Naive thymus-derived CD8-positive, alpha-beta T cell (primary cell): ENCODE results near the gene MMP23B. TPM values are rescaled to one million over a fixed set of nuclear protein-coding genes. Genes with fewer than 3 reads are reported as not detected.
"Not testable (repeated sequence)": the region's sequence is repeated elsewhere in the genome, so short reads cannot be mapped to it uniquely, and the experiment has no call there.

Experiments
- ATAC-seq, 2 donors: fragments of 150-1000 bp; cut with Tn5 transposase in 1 of 2; sonication (Bioruptor Pico), chemical (Tn5 transposase) in 1 of 2; 1 replicate in 1 of 2; 2 replicates in 1 of 2; pipeline ENCODE4 v1.10.0; 2021; ENCODE audit warnings: mild to moderate bottlenecking in 2 of 2, moderate library complexity in 2 of 2
- POLR2A ChIA-PET: fragments of 350-600 bp; sonication (Branson Sonifier 250); formaldehyde crosslinking; loops from one replicate; lab custom pipeline; 2021; ENCODE audit warnings: antibody characterized with exemption; lab: Charles Lee
- DNase-seq, 10 donors: peaks; one replicate each; pipeline versions ENCODE4 v3.0.0 to v3.0.0-alpha.2; 2020 to 2022
- H3K27ac Mint-ChIP-seq, 10 donors: one replicate each; pipeline ENCODE4 v1.8.0; 2020 to 2022; ENCODE audit warnings: mild to moderate bottlenecking in 10 of 10, mixed read lengths in 10 of 10, moderate library complexity in 4 of 10, inconsistent platforms in 1 of 10
- H3K27me3 Mint-ChIP-seq, 5 donors: one replicate each; pipeline ENCODE4 v1.8.0; 2021 to 2022; ENCODE audit warnings: mixed read lengths in 5 of 5
- H3K36me3 Mint-ChIP-seq, 3 donors: one replicate each; pipeline ENCODE4 v1.8.0; 2020 to 2022; ENCODE audit warnings: mixed read lengths in 3 of 3, mild to moderate bottlenecking in 2 of 3, inconsistent platforms in 1 of 3
- H3K4me1 Mint-ChIP-seq, 4 donors: one replicate each; pipeline ENCODE4 v1.8.0; 2021 to 2022; ENCODE audit warnings: mixed read lengths in 4 of 4
- H3K4me3 Mint-ChIP-seq, 10 donors: one replicate each; pipeline ENCODE4 v1.8.0; 2020 to 2022; ENCODE audit warnings: mild to moderate bottlenecking in 10 of 10, mixed read lengths in 10 of 10, moderate library complexity in 6 of 10, inconsistent platforms in 1 of 10
- H3K9me3 Mint-ChIP-seq, 9 donors: one replicate each; pipeline ENCODE4 v1.8.0; 2020 to 2022; ENCODE audit warnings: mixed read lengths in 9 of 9, mild to moderate bottlenecking in 3 of 9, inconsistent platforms in 1 of 9, moderate library complexity in 1 of 9
- polyA plus RNA-seq, 3 donors: library from polyadenylated mRNA; unstranded; fragments of 300-500 nt; fragmentation: Illumina TruSeq; gene quantifications; one replicate each; pipeline ENCODE4 v1.2.3, GENCODE V29; 2021
- total RNA-seq, 8 experiments: library from RNA in 2 of 8; stranded (reverse) in 2 of 8; gene quantifications; one replicate each; pipeline ENCODE4 v1.2.3 and lab custom pipeline; 2021 to 2026

The MMP23B gene
- total and polyA plus RNA-seq, 5 experiments from 2014 or later, result 1.1 to 6.1 (median 3.0) TPM; not detected in 1

- H3K27me3 Mint-ChIP-seq, H3K4me3 Mint-ChIP-seq, DNase-seq, H3K4me1 Mint-ChIP-seq, H3K27ac Mint-ChIP-seq, H3K9me3 Mint-ChIP-seq, POLR2A ChIA-PET, ATAC-seq: not testable (repeated sequence)
- peaks cover 5 to 53% (median 10%) of the 10 kb centered on the region in 3 donors for H3K36me3 Mint-ChIP-seq
These were observed 14.4 kb downstream of the MMP23B start for GRCh38 chr1:1646326-1646725.

DNA sequence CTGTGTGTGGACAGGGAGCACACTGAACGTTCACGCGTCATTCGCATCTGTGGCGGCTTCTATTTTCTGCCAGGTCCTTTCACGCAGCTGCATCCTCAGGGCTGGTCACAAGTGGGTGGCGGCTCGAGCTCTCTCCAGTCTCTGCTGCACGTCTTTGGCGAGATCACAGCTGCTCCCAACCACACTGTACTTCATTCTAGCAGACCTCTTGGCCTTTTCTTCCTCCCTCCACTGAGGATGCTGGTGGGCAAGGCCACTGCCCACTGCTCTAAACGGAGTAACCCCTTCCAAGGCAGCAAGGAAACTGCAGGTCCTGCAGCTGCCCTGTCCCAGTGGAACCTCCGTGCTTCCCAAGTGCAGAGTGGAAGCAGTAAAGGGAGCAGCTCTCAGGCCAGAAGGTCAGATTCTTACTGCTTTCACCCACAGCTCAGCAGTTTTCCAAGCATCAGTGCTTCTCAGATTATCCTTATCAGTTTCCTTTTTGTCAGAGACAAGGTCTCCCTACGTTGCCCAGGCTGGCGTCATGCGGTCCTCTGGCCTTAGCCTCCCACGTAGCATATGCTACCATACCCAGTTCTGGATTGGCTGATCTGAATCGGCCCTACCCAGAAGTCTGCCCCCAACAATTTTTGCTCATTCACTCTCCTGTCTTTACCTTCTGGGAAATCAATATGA is 15.7 kb downstream of the MMP23B start:
- H3K27ac Mint-ChIP-seq, result peak overlapping the region in 4 of 10 donors; percentile 12 to 68 (median 42)
- H3K4me3 Mint-ChIP-seq, POLR2A ChIA-PET, H3K4me1 Mint-ChIP-seq, DNase-seq, H3K27me3 Mint-ChIP-seq, H3K9me3 Mint-ChIP-seq, ATAC-seq: not testable (repeated sequence)
- H3K36me3 Mint-ChIP-seq, result peaks cover 5 to 67% (median 16%) of the 10 kb centered on the region in 3 donors

- H3K36me3 Mint-ChIP-seq, result peaks cover 5 to 72% (median 16%) of the 10 kb centered on the region in 3 donors
- H3K27ac Mint-ChIP-seq, result peak overlapping the region in 4 of 10 donors; percentile 12 to 68 (median 42)
- DNase-seq, H3K4me3 Mint-ChIP-seq, H3K27me3 Mint-ChIP-seq, ATAC-seq, H3K4me1 Mint-ChIP-seq, H3K9me3 Mint-ChIP-seq, POLR2A ChIA-PET: not testable (repeated sequence)
These were observed 16.3 kb downstream of the MMP23B start for GRCh38 chr1:1648265-1648664.

- ATAC-seq (peak; percentile 91 to 96), DNase-seq (peak; percentile 89 to 100 (median 96))
- POLR2A ChIA-PET, result interaction anchor here (1.2 kb wide), 2 partner anchors 20 to 63 kb away, joined by 5 read pairs; no protein-coding TSS in a partner anchor
- Mint-ChIP-seq H3K4me3 (peak within 1 kb of the TSS; percentile 92 to 99 (median 96)), H3K36me3 (peaks cover 0 to 32% (median under 1%) of the 10 kb centered on the region in 3 donors), H3K27ac (peak within 1 kb of the TSS; percentile 97 to 100 (median 99)), H3K4me1 (peaks cover 0 to 19% (median 9%) of the 10 kb centered on the region in 4 donors)
- not testable (repeated sequence) for H3K9me3 Mint-ChIP-seq, H3K27me3 Mint-ChIP-seq
These were observed 26.9 kb downstream of the MMP23B start, which contains the start of gene CDK11B for GRCh38 chr1:1658583-1659549. Gene CDK11B, minus strand, starts transcription at chr1:1659004. Its CDS starts 1,519 bp downstream, at chr1:1657485.

DNA sequence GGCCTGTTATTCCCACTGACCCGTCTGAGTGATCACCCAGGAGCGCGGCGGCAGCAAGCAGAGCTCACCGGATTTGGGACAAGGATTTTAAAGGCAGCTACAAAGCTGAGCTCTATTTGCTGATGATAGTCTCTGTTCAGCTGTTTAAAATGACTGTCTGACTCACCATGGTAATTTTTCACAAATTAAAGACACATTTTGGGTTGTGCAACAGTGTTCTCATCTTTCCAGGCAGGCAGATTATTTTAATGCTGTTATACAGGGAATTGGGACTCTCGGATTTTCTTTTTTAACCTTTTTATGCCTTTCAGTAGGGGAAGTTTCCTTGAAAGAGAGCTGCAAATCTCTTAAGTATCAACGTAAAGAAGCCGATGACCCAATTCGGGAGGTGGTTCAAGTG is 30.4 kb downstream of the MMP23B start:
- Mint-ChIP-seq H3K36me3 (peaks cover 0 to 24% (median under 1%) of the 10 kb centered on the region in 3 donors), H3K4me1 (peaks cover 0 to 15% (median 5%) of the 10 kb centered on the region in 4 donors)
- H3K27me3 Mint-ChIP-seq, POLR2A ChIA-PET, DNase-seq, H3K4me3 Mint-ChIP-seq, ATAC-seq, H3K9me3 Mint-ChIP-seq, H3K27ac Mint-ChIP-seq: not testable (repeated sequence)

DNA sequence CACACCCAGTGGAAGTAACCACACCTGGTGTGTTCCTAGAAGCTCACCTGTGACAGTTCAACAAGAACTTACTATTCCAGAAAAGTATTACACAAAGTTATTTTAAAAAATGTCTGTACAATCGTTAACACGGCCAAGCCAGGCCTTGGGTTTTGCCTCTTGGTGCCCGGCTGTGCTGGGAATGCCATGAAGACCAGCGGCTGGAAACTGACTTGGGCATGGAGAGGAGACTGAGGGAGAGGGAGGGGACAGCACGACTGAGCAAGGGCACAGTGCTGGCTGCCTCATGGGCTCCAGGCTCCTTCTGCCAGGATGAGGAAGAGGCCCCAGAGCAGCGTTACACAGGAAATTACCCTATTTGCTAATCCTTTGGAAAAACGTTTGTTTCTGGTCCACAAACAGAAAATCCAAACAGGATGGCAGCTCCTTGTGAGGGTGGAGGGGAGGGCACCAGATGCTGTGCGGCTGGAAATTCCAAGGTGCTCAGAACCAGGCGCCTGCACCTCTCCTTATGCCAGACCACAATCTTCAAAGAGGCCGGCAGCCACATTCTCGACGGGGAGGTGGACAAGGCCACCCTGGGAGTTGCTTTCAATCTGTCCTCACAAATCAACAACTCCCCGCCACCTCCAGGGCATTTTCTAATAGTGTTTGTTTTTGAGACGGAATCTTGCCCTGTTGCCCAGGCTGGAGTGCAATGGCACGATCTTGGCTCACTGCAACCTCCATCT is 31.0 kb downstream of the MMP23B start:
- H3K9me3 Mint-ChIP-seq, POLR2A ChIA-PET, ATAC-seq, DNase-seq, H3K27me3 Mint-ChIP-seq: not testable (repeated sequence)
- Mint-ChIP-seq H3K27ac (peak overlapping the region in 3 of 10 donors; percentile 13 to 69 (median 40)), H3K4me1 (peaks cover 0 to 17% (median 7%) of the 10 kb centered on the region in 4 donors), H3K4me3 (peak overlapping the region in 1 of 10 donors; percentile 14), H3K36me3 (peaks cover 0 to 30% (median 3%) of the 10 kb centered on the region in 3 donors)

DNA sequence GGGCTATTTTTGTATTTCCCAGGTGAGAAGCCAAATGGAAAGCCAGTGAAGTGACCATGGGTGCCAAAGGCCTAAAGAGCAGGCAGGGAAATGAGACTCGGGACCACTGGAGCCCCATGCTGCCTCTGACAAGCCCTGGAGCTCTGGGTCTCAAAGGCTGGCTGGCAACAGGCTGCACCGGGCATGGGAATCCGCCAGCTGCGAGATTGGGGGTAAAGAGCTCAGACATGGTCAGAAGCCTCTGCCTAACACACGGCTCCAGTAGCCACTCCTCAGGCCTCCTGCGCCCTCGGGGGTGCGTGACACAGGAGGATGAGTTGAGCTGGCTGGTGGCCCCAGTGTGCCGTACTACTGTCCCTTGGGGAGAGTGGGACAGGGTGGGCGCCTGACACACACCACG is 32.3 kb downstream of the MMP23B start:
- not testable (repeated sequence) for ATAC-seq, H3K27ac Mint-ChIP-seq, DNase-seq, H3K4me3 Mint-ChIP-seq, H3K27me3 Mint-ChIP-seq, H3K9me3 Mint-ChIP-seq
- POLR2A ChIA-PET, result interaction anchor here (0.6 kb wide), 1 partner anchor 268 kb away, joined by 3 read pairs; no protein-coding TSS in a partner anchor
- Mint-ChIP-seq H3K36me3 (peaks cover 0 to 36% (median 3%) of the 10 kb centered on the region in 3 donors), H3K4me1 (peaks cover 0 to 11% (median 5%) of the 10 kb centered on the region in 4 donors)

DNA sequence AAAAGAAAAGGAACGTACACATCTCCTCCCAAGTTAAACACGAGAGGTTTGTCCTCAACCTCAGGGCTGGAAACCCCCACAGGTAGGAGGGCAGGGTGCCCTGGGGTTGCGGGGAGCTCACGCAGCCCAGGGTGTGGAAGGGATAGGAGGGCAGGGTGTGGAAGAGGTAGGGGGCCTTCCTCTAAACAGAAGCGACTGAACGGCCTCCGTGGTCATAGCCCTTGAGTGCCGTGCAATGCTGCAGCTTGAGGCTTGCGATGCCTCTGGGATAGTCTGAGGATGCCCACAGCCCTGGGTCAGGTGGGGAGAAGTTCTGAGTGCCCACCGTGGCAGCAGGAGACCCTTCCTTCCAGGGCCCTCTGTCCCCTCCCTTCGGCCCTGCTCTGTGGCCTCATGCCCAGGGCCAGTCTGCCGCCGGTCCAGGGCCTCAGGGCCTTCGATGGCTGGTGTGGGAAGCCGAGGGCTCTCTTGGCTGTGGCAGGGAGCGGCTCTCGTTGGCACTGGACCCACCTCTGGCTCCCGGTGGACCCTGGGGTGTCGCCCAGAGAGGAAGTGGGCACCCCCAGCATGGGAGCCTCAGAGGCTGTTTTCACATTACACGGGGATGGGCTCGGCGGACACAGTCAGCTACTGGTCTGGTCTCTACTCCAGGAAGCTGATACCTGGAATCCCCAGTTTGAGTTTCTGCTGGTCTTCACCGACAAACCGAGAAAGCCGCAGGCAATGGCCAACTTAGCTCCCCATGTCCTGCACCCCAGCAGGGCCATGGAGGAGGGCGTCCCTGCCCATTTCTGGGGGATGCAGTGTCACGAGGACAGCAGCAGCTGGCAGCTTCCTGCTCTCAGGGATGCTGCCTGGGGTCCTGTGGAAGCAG is 33.2 kb downstream of the MMP23B start:
- ATAC-seq (no peak), DNase-seq (no peak)
- H3K27ac Mint-ChIP-seq, result no peak overlapping the region
- no peaks in the 10 kb centered on the region for H3K9me3 Mint-ChIP-seq
- H3K4me1 Mint-ChIP-seq, result peaks cover 0 to 11% (median 5%) of the 10 kb centered on the region in 4 donors
- H3K27me3 Mint-ChIP-seq, result no peaks in the 10 kb centered on the region
- peaks cover 0 to 44% (median 3%) of the 10 kb centered on the region in 3 donors for H3K36me3 Mint-ChIP-seq
- no peak overlapping the region for H3K4me3 Mint-ChIP-seq
- POLR2A ChIA-PET, result interaction anchor here (0.6 to 0.9 kb wide), 3 partner anchors 64 to 269 kb away, joined by 3 read pairs; no protein-coding TSS in a partner anchor

DNA sequence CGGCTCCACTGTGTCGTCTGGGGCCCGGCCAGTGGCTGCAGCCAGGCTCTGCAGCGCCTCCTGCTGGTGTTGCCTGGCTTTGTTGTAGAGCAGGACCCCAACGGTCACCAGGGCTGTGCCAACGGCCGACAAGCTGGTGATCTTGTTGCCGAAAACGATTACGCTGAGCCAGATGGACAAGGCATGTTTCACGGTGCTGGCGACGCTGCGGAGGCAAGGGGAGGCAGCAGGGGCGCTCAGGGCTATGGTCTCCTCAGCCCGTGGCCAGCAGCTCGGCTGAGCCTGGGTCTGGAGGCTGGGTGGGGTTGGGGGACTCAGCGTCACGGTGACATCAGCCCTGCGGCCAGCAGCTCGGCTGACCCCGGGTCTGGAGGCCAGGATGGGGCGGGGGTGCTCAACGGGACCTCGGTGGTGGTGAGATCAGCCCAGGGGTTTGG is 33.9 kb downstream of the MMP23B start:
- POLR2A ChIA-PET, result interaction anchor here (0.5 to 0.9 kb wide), 3 partner anchors 14 to 154 kb away, joined by 3 to 5 read pairs (median 3); no protein-coding TSS in a partner anchor
- peaks cover 0 to 11% (median 5%) of the 10 kb centered on the region in 4 donors for H3K4me1 Mint-ChIP-seq
- H3K9me3 Mint-ChIP-seq, result no peaks in the 10 kb centered on the region
- DNase-seq, result peak in 7 of 10 donors; percentile 9 to 65 (median 25)
- H3K27me3 Mint-ChIP-seq, result no peaks in the 10 kb centered on the region
- no peak overlapping the region for H3K4me3 Mint-ChIP-seq
- peaks cover 0 to 49% (median 3%) of the 10 kb centered on the region in 3 donors for H3K36me3 Mint-ChIP-seq
- ATAC-seq, result peak; percentile 46 to 56
- peak overlapping the region in 1 of 10 donors; percentile 20 for H3K27ac Mint-ChIP-seq

DNA sequence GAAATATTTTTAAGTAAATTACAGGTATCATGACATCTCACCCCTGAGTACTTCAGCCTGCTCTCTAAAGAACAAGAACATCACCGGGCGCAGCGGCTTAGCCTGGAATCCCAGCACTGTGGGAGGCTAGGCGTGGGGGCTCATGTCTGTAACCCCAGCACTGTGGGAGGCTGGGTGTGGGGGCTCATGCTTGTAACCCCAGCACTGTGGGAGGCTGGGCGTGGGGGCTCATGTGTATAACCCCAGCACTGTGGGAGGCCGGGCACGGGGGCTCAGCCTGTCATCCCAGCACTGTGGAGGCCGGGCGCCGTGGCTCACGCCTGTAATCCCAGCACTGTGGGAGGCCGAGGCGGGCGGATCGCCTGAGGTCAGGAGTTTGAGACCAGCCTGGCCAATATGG is 34.6 kb downstream of the MMP23B start:
- Mint-ChIP-seq H3K9me3 (no peaks in the 10 kb centered on the region), H3K36me3 (peaks cover 0 to 55% (median 3%) of the 10 kb centered on the region in 3 donors), H3K27ac (peak overlapping the region in 1 of 10 donors; percentile 33), H3K27me3 (no peaks in the 10 kb centered on the region), H3K4me1 (peaks cover 0 to 9% (median 4%) of the 10 kb centered on the region in 4 donors), H3K4me3 (no peak overlapping the region)
- DNase-seq (no peak), ATAC-seq (no peak)
- POLR2A ChIA-PET, result interaction anchor here (0.5 kb wide), 1 partner anchor 153 kb away, joined by 5 read pairs; no protein-coding TSS in a partner anchor
